ENCODE results near the gene KIAA1671. TPM values are rescaled to one million over a fixed set of nuclear protein-coding genes. Genes with fewer than 3 reads are reported as not detected.

KIAA1671 gene
- total RNA-seq, 2 experiments from 2014 or later = 2.3 to 2.4 TPM

Other genes with a start within 250 kb of the KIAA1671 start
- gene PIWIL3, start 178.0 kb upstream of the KIAA1671 start, total RNA-seq = not detected
- 1 to 10 TPM in 1 of 2 experiments, under 1 TPM in 1; 0.84 to 1.7 TPM for gene SGSM1, start 146.5 kb upstream of the KIAA1671 start, total RNA-seq
- not detected for gene LHFPL7, start 6.0 kb upstream of the KIAA1671 start, total RNA-seq
- not detected for gene CRYBB3, start 247.1 kb downstream of the KIAA1671 start, total RNA-seq